Measurements from ENCODE around the gene MAFB.

The MAFB gene

DNA sequence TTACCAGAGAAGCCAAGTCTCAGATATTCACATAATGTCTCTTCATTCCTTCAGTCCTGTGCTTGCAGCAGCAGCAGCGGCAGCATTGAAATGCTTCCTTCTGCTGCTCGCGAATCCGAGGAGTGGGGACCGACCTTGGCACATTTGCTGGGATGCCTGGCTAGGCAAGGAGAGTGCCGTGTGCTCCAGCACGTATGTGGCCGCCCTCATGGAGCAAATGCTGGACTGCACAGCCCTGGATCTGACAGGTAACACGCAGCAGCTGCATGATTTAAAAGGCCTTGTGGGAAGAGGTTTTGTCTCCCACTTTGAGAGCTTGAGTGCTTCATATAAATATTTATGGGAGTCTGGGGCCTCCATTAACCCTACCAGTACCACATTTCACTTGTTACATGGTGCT lies 9.9 kb downstream of the MAFB start:
- TF ChIP-seq CTCF (IDR thresholded peaks at IDR 0.05; ENCODE audit: insufficient read depth, low read length, poor library complexity, severe bottlenecking), result no peak
- no peak for TF ChIP-seq EZH2phosphoT487 (conservative IDR thresholded peaks at IDR 0.05; ENCODE audit: low read length)
- Histone ChIP-seq H3K9ac (ENCODE audit: low read length) (no peak overlapping the region), H3K4me3 (ENCODE audit: insufficient read depth, low read length, poor library complexity, severe bottlenecking) (no peak overlapping the region), H3K79me2 (ENCODE audit: insufficient read depth, low read length) (no peaks in the 10 kb centered on the region), H3K9me2 (replicated peaks; ENCODE audit: insufficient read depth, low read length) (no peaks in the 10 kb centered on the region), H3K4me2 (ENCODE audit: low read depth, low read length, poor library complexity, severe bottlenecking) (no peak overlapping the region), H3K27ac (ENCODE audit: low read depth, low read length) (no peak overlapping the region), H3F3A (ENCODE audit: insufficient read depth) (no peaks in the 10 kb centered on the region), H3K9me3 (ENCODE audit: insufficient read depth, low read length) (no peaks in the 10 kb centered on the region), H4K20me1 (ENCODE audit: low read depth, low read length) (no peaks in the 10 kb centered on the region), H3K27me3 (ENCODE audit: low read length) (no peaks in the 10 kb centered on the region), H3K36me3 (ENCODE audit: low read length) (no peaks in the 10 kb centered on the region), H2AFZ (ENCODE audit: low read depth, low read length, severe bottlenecking) (no peak overlapping the region)

DNA sequence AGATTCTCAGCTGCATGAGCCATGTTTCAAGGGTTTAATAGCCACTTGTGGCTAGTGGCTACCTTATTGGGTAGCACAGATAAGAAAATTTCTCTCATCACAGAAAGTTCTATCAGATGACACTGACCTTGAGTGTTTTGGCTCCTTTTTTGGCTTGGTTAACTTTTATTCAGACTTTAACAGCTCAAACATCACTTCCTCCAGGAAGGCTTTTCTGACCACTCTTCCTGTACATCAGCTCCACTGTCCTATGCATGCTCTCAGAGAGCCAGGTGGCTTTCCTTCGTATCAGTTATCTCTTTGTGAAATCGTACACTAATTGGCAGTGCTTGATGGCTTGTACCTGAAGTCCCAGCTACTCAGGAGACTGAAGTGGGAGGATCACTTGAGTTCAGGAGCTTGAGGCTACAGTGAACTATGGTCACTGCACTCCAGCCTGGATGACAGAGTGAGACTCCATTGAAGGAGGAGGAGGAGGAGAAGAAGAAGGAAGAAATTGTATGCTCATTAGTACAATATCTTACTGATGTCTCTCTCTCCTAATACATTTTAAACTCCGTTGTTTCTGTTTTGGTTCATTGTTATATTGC lies 10.7 kb downstream of the MAFB start:
- Histone ChIP-seq H3K4me2 (ENCODE audit: low read depth, low read length, poor library complexity, severe bottlenecking) (no peak overlapping the region), H3K27me3 (ENCODE audit: low read length) (no peaks in the 10 kb centered on the region), H3K9me2 (replicated peaks; ENCODE audit: insufficient read depth, low read length) (no peaks in the 10 kb centered on the region), H3K36me3 (ENCODE audit: low read length) (no peaks in the 10 kb centered on the region), H3K4me3 (ENCODE audit: insufficient read depth, low read length, poor library complexity, severe bottlenecking) (no peak overlapping the region), H3K79me2 (ENCODE audit: insufficient read depth, low read length) (no peaks in the 10 kb centered on the region), H4K20me1 (ENCODE audit: low read depth, low read length) (no peaks in the 10 kb centered on the region), H2AFZ (ENCODE audit: low read depth, low read length, severe bottlenecking) (no peak overlapping the region), H3K27ac (ENCODE audit: low read depth, low read length) (no peak overlapping the region), H3F3A (ENCODE audit: insufficient read depth) (no peaks in the 10 kb centered on the region), H3K9ac (ENCODE audit: low read length) (no peak overlapping the region), H3K9me3 (ENCODE audit: insufficient read depth, low read length) (no peaks in the 10 kb centered on the region)
- no peak for TF ChIP-seq CTCF (IDR thresholded peaks at IDR 0.05; ENCODE audit: insufficient read depth, low read length, poor library complexity, severe bottlenecking)

GRCh38 chr20:40677343-40677924 lies 11.6 kb downstream of the MAFB start:
- no peak overlapping the region for H3K4me3 ChIP-seq (ENCODE audit: insufficient read depth, low read length, poor library complexity, severe bottlenecking)
- no peaks in the 10 kb centered on the region for H3F3A ChIP-seq (ENCODE audit: insufficient read depth)
- H3K27me3 ChIP-seq (ENCODE audit: low read length), result no peaks in the 10 kb centered on the region
- no peak overlapping the region for H3K27ac ChIP-seq (ENCODE audit: low read depth, low read length)
- no peak overlapping the region for H3K4me2 ChIP-seq (ENCODE audit: low read depth, low read length, poor library complexity, severe bottlenecking)
- H2AFZ ChIP-seq (ENCODE audit: low read depth, low read length, severe bottlenecking), result no peak overlapping the region
- H3K9me3 ChIP-seq (ENCODE audit: insufficient read depth, low read length), result no peaks in the 10 kb centered on the region
- H3K9me2 ChIP-seq (replicated peaks; ENCODE audit: insufficient read depth, low read length), result no peaks in the 10 kb centered on the region
- TF ChIP-seq CTCF (IDR thresholded peaks at IDR 0.05; ENCODE audit: insufficient read depth, low read length, poor library complexity, severe bottlenecking) (no peak), EZH2phosphoT487 (conservative IDR thresholded peaks at IDR 0.05; ENCODE audit: low read length) (no peak)
- no peaks in the 10 kb centered on the region for H3K36me3 ChIP-seq (ENCODE audit: low read length)
- H3K79me2 ChIP-seq (ENCODE audit: insufficient read depth, low read length), result no peaks in the 10 kb centered on the region
- H3K9ac ChIP-seq (ENCODE audit: low read length), result no peak overlapping the region
- no peaks in the 10 kb centered on the region for H4K20me1 ChIP-seq (ENCODE audit: low read depth, low read length)
